ACHN (cell line): ENCODE measurements around the gene VSIR.

ENCODE experiments used
- DNase-seq: peaks from one replicate; pipeline ENCODE4 v3.0.0-alpha.2; 2015
- in situ Hi-C: cut with HindIII; loops from 2 replicates; pipeline ENCODE4 v1.10.0; 2017; ENCODE audit warnings: low sequenced_read_pairs, low pct_ligation_motif_present, low pct_unique_long_range_greater_than_20kb

Gene VSIR

DNA sequence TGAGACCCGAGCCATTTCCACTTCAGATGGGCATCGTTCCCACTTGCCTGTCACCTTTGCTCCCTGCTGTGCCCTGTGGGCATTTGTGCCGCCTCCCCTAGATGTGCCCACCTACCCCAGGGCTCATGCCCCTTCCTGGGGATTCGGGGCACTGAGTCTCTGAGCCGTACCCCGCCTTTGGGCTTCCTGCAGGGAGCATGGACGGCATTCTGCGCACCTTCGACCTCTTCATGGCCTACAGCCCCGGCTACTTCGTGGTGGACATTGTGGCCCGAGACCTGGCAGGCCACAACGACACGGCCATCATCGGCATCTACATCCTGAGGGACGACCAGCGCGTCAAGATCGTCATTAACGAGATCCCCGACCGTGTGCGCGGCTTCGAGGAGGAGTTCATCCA is 36.3 kb upstream of the VSIR start:
- in situ Hi-C loops, result no loop called here
- DNase-seq, result no peak

DNA sequence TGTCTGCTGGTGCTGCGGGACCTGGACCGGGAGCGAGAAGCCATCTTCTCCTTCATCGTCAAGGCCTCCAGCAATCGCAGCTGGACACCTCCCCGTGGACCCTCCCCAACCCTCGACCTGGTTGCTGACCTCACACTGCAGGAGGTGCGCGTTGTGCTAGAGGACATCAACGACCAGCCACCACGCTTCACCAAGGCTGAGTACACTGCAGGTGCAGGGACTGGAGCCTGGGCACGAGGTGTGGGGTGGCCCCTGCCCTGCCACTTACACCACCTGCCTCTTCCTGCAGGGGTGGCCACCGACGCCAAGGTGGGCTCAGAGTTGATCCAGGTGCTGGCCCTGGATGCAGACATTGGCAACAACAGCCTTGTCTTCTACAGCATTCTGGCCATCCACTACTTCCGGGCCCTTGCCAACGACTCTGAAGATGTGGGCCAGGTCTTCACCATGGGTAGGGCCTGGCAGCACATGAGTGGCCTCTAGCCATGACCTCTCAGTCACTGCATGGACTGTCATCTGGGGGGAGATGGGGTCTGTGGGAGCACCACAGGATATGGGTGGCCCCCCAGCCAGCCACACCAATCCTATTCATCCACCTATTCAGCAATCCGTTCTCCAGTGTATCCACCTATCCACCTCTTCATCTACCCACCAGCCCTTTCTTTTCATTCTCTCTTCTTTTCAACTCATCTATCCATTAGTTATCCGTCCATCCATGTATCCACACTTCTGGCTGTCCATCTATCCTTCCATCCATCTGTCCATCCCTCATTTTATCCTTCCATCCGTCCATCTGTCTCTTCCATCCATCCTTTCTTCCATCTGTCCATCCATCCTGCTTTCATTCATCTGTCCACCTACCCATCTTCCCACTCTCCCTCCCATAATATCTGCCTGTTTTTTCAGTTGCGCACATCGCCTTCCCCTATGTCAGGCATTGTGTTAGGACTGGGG is 34.5 kb upstream of the VSIR start:
- in situ Hi-C loops, result no loop called here
- DNase-seq, result no peak

DNA sequence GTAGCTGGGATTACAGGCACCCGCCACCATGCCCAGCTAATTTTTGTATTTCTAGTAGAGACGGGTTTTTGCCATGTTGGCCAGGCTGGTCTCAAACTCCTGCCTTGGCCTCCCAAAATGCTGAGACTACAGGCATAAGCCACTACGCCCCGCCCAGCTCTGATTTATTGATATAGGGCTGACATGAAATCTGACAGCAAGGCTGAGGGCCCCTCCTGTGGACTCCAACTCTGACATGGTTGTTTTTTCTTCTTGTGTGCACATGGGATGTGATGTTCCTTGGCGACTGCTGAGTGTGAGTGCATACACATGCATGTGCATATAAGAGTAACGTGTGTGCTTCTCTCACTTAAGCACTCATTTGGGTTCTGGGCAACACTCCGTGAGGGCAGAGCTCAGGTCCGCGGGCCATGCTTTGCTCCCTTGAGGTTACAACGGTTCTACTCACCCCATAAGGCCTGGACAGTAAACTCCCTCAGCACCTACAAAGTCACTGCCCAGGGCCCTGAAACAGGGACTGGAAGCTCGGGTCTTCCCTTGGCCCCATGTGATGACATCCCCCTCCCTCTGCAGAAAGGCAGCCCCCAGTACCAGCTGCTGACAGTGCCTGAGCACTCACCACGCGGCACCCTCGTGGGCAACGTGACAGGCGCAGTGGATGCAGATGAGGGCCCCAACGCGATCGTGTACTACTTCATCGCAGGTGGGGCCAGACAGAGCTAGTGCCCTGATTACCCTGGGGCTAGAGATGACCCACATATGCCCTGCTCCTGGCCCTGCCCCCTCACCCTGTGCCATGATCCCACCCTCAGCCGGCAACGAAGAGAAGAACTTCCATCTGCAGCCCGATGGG is 33.6 kb upstream of the VSIR start:
- in situ Hi-C loops, result no loop called here
- DNase-seq, result no peak

DNA sequence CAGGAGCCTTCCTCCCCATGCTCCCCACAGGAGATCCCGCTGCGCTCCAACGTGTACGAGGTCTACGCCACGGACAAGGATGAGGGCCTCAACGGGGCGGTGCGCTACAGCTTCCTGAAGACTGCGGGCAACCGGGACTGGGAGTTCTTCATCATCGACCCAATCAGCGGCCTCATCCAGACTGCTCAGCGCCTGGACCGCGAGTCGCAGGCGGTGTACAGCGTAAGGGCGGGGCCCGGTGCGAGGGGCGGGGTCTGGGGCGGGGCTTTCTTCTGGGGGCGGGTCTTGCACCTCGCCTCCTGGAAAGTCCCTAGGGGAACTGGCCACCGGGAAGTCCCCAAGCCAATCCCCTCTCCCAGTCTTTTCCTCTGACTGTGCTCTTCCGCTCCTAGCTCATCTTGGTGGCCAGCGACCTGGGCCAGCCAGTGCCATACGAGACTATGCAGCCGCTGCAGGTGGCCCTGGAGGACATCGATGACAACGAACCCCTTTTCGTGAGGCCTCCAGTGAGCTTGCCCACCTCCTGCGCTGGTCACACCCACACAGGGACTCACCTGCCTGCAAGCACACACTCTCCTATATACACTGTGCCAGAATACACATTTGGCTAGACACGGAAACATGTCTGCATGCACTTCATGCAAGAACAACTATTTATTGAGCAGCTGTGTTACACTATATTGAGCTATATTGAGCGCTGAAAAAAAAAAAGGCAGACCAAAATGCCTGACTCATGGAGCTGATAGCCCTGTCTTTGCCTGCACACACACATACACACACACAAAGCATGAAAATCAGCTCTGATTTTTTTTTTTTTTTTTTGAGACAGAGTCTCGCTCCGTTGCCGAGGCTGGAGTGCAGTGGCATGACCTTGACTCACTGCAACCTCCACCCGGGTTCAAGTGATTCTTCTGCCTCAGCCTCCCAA is 32.7 kb upstream of the VSIR start:
- DNase-seq, result no peak
- in situ Hi-C loops, result no loop called here

DNA sequence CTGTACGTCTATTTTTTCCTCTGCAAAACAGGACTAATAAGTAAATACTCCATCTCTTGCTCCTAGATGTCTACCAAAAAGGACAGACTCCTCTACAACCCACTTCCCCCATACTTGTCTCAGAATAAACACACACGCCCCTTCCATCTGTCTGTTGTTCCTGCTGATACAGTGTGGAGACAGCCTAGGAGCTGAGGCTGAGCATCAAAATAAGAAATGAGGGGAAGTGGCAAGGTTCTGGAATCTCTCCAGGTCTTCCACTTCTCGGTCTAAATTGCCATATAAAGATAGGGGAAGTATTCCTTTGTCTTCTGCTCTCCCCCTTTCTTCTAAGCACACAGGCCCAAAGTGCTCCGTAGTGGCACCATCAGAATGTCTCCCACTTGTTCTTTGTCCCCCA is 30.8 kb upstream of the VSIR start:
- DNase-seq, result no peak
- in situ Hi-C loops, result no loop called here

DNA sequence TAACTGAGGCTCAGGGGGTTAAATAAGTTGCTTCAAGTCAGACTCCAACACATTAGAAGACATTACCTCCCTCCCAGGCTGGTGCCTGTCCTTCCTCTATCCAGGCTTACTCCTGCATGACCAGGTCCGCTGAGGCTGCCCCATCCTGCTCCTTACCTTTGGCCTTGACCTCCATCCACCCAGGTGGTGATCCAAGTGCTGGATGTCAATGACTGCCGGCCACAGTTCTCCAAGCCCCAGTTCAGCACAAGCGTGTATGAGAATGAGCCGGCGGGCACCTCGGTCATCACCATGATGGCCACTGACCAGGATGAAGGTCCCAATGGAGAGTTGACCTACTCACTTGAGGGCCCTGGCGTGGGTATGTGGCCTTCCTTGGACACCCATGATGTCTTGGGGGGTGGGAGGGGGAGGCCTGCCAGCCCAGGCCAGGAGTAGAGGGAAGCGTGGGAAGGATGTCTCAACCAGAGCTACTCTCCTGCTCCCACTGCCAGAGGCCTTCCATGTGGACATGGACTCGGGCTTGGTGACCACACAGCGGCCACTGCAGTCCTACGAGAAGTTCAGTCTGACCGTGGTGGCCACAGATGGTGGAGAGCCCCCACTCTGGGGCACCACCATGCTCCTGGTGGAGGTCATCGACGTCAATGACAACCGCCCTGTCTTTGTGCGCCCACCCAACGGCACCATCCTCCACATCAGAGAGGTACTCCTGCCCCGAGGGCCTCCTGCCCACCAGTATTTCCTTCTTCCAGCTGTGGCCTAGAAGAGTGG is 29.6 kb upstream of the VSIR start:
- DNase-seq, result no peak
- in situ Hi-C loops, result no loop called here

DNA sequence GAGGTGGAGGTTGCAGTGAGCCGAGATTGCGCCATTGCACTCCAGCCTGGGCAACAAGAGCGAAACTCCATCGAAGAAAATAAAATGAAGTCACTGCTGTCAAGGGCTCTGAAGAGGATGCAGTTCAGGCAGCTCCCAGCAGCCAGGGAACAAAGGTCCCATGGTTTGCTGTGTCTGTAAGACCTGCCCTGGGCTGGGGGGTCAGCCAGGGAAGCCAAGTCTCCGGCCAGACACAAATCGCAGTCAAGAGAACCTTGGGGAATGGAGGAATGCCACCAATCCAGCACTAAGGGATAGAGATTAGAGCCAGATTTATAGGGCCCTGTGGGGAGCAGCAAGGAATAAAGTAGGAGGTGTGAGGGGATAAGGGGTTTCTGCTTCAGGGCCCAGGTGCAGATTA is 28.9 kb upstream of the VSIR start:
- in situ Hi-C loops, result no loop called here
- no peak for DNase-seq

DNA sequence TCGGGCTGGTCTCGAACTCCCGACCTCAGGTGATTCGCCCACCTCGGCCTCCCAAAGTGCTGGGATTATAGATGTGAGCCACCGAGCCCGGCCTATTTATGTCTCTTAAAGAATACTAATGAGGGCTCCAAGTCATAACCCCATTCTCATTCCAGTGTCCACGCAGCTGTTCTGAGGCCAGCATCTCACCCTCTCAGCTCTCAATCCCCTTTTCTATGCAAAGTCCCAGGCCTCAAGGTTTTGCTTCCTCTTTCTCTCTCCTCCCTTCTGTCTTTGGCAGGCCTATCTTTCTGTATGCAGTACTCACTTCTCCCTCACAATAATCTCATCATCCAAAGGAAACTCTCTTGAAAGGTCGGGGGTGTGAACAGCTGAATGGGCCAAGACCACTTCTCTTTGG is 28.0 kb upstream of the VSIR start:
- in situ Hi-C loops, result no loop called here
- DNase-seq, result no peak

DNA sequence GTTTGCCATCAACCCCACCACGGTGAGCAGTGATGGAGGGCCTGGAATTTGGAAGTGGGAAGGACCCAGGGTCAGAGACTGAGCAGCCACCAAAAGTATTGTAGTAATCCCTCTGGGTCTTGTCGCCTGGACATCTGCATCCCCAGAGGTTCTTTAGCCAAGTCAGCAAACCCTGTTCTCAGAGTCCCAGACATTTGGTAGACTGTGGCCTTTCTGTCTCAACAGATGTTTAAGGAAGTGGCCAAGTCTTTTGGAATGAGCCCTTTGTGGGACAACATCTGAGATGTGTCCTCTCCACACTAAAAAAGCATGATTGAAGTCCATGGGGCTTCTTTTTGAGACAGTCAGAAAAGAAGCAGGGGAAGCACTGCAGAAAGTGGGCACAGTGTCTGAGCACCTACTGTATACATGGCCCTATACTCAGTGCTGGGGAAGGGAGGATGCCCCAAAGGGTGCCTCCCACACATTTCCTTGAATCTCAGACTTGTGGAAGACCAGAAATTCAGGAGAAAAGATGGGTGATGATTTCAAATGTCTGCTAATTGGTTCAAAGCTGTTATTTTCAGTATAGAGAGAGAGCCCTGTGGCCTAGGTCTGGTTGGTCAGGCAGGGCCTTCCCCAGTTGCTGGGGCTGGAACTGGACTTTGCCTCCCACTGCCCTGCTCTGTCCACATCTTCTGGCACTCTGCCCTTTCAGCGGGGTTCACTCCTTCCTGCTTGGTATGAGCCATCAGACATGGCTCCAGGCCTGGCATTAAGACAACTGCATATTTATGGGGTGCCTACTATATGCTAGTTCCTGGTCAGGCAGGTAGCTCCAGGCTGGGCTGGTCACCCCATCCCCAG is 26.5 kb upstream of the VSIR start:
- no peak for DNase-seq
- in situ Hi-C loops, result no loop called here

DNA sequence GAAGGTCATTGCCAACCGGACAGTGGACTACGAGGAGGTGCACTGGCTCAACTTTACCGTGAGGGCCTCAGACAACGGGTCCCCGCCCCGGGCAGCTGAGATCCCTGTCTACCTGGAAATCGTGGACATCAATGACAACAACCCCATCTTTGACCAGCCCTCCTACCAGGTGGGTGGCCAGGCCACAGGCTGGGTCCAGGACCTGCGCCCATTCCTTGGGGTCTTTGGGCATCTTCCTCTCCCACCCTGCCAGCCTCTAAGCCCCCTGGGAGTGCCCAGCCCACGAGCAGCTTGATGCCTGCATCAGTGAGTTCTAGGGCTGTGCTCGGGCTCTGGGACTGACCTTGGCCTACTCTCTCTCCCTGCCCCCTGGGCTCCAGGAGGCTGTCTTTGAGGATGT is 25.8 kb upstream of the VSIR start:
- in situ Hi-C loops, result no loop called here
- DNase-seq, result no peak

DNA sequence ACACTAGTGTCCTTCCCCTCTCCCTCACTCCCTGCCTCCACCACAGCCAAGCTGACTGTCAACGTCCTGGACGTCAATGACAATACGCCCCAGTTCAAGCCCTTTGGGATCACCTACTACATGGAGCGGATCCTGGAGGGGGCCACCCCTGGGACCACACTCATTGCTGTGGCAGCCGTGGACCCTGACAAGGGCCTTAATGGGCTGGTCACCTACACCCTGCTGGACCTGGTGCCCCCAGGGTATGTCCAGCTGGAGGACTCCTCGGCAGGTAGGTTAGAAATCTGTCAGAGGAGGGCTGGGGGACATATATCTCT is 24.9 kb upstream of the VSIR start:
- in situ Hi-C loops, result no loop called here
- DNase-seq, result no peak

DNA sequence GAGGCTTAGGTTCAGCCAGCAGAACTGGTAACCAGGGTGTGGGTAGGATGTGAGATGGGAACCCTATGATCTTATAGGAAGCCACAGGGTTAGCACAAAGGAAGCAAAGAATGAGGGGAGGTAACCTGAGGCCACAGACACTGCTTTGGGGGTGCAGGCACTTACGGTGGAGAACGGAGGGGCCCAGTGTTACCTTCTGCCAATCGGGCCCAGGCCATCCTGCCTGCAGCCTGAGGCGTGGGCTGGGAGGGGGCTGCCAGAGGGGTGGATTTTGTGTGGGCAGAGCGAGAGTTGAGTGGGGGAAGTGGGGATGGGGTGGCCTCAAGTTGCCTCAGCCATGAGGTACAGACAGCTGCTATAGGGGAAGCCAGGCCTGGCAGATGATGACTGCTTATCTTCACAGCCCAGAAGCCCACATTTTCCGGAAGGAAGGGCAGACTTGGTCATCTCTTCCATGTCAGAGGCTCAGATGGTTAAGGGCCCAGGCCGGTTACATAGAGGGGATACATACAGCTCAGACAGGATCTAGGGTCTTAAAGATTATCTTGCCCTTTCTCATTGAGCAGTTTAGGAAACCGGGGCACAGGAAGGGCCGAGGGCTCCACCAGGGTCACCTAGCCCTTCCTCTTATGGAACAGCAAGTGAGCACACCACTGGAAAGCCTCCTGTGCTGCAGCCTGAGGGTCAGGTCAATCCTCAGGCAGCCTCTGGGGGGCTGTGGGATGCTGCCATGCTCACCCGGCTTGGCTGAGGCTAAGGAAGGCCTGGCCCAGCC is 24.4 kb upstream of the VSIR start:
- in situ Hi-C loops, result no loop called here
- no peak for DNase-seq

DNA sequence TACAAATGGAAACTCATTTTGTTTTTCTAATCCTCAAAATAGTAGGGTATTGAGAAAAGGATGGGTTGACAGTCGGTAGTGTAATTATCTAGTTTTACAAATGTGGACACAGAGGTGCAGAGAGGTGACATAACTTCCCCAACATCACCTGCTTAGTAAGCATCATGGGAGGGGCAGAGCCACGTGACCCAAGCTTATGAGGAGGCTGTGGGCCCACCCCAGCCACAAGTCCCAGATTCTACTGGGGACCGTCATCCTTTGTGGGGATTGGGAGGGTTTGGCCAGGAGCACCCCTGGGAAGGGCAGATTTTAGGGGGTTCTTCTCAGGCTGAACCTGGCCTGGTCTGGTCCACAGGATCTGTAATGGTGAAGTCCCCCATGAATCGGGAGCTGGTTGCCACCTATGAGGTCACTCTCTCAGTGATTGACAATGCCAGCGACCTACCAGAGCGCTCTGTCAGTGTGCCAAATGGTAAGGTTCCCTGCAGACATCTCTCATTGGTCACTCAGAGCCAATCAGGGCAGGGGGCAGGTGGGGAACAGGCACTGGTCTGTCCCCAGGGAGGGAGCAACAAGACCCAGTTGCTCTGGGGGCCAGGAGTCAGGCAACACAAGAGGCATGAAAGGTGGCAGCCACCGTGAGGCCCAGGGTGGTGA is 23.6 kb upstream of the VSIR start:
- no peak for DNase-seq
- in situ Hi-C loops, result no loop called here

DNA sequence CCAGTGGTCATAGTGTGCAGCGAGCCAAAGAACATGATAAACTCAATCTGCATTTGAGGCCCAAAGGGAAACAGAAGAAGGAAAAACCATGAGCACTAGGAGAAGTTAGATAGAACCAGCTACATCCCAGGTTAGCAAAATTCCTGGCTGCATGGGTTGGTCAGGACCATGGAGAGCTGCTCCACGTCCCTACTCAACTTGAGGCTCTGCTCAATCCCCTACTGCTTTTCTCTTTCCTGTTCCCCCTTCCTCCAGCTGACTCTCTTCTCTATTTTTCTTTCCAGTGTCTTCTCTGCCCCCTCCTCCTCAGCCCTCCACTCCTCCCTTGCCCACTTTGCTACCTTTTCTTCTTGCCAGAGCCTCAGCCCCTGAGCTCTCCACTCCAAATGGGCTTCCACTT is 21.9 kb upstream of the VSIR start:
- DNase-seq, result peak; percentile 55
- in situ Hi-C loops, result no loop called here

DNA sequence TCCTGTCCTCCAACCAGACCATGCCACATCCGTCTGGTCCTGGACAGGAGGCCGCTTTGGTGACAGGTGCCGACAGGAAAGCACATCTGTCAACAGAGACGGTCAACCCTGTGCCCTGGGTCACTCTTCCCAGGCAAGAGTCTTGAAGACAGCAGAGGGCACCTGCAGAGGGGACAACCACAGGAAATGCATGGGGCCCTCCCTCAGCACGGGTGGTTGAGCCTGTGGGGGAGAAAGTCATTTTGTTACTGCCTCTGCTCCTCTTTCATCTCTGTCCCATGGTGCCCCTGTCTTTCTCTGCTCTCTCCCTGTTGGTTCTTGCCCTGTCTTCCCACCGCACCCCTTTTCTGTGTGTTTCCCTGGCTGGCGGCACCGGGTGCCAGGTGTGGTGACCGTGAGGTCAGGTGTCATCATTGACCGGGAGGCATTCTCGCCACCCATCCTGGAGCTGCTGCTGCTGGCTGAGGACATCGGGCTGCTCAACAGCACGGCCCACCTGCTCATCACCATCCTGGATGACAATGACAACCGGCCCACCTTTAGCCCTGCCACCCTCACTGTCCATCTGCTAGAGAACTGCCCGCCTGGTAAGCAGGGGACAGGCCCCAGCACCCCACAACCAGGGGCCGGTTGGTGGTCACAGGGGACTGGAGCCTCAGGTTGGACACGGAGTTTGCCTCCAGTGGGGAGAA is 17.6 kb upstream of the VSIR start:
- DNase-seq, result no peak
- in situ Hi-C loops, result no loop called here

DNA sequence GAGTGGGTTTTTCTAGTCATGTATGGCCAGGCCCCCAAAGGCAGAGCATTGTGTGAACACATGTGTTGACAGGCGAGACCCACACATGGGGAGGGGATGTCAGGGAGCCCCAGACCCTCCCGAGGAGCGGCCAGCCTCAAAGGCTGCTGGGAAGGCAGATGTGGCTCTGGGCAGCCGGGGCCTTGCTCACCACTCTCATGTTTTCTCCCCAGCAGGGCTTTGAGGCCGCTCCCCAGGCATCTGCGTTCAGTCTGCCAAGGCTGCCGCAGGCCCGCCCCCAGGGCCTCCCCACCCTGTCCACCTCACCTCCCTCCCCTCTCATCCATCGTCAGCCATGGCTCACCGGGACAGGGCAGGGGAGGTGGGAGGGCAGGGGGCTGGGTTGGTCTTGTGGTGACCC is 16.6 kb upstream of the VSIR start:
- DNase-seq, result no peak
- in situ Hi-C loops, result no loop called here
